Measurements from ENCODE around the gene HMGCLL1.

The HMGCLL1 gene

GRCh38 chr6:55448451-55448850, 130.5 kb downstream of the HMGCLL1 start:
- TF ChIP-seq CTCF (IDR thresholded peaks at IDR 0.05; ENCODE audit: low read depth, low read length), result no peak
- no peak overlapping the region for H3K4me3 ChIP-seq (ENCODE audit: low read depth, low read length)

GRCh38 chr6:55447891-55448290, 131.1 kb downstream of the HMGCLL1 start:
- TF ChIP-seq CTCF (IDR thresholded peaks at IDR 0.05; ENCODE audit: low read depth, low read length), result no peak

GRCh38 chr6:55445648-55446204, 133.3 kb downstream of the HMGCLL1 start:
- no peak overlapping the region for H3K4me3 ChIP-seq (ENCODE audit: low read depth, low read length)
- TF ChIP-seq CTCF (IDR thresholded peaks at IDR 0.05; ENCODE audit: low read depth, low read length), result no peak; the same call in 1 of the 2 replicates

More at GRCh38 chr6:55447891-55448290, 131.1 kb downstream of the HMGCLL1 start:
- no peak overlapping the region for H3K4me3 ChIP-seq (ENCODE audit: low read depth, low read length)

- no peak overlapping the region for H3K4me3 ChIP-seq (ENCODE audit: low read depth, low read length)
- no peak for TF ChIP-seq CTCF (IDR thresholded peaks at IDR 0.05; ENCODE audit: low read depth, low read length)
These were observed 135.5 kb downstream of the HMGCLL1 start for GRCh38 chr6:55443238-55444134.

GRCh38 chr6:55438203-55438602, 140.8 kb downstream of the HMGCLL1 start:
- TF ChIP-seq CTCF (IDR thresholded peaks at IDR 0.05; ENCODE audit: low read depth, low read length), result no peak
- no peak overlapping the region for H3K4me3 ChIP-seq (ENCODE audit: low read depth, low read length)

- no peak overlapping the region for H3K4me3 ChIP-seq (ENCODE audit: low read depth, low read length)
- TF ChIP-seq CTCF (IDR thresholded peaks at IDR 0.05; ENCODE audit: low read depth, low read length), result no peak
These were observed 141.9 kb downstream of the HMGCLL1 start for GRCh38 chr6:55437141-55437540.

Data from WI38 (cell line).